ENCODE results near the gene SP140L. TPM values are rescaled to one million over a fixed set of nuclear protein-coding genes. Genes with fewer than 3 reads are reported as not detected.
"Not testable (repeated sequence)": the region's sequence is repeated elsewhere in the genome, so short reads cannot be mapped to it uniquely, and the experiment has no call there.

SP140L gene
- 1 to 10 TPM in 1 of 2 donors, under 1 TPM in 1; 0.82 to 2.9 TPM for total RNA-seq
- polyA plus RNA-seq (2013, experiment 1 of 2), result 2.5 TPM
- polyA plus RNA-seq (2013, experiment 2 of 2), result 1.1 TPM
- long read RNA-seq, experiment 1, partial matches to known transcripts, result 0 of 1 reads
- long read RNA-seq, experiment 1, other reads (novel, unspliced or antisense), result 1 of 1 reads
- long read RNA-seq, experiment 2, partial matches to known transcripts, result 0 of 3 reads
- long read RNA-seq, experiment 2, other reads (novel, unspliced or antisense), result 3 of 3 reads
- long read RNA-seq, experiment 3, partial matches to known transcripts, result 0 of 6 reads
- long read RNA-seq, experiment 3, other reads (novel, unspliced or antisense), result 6 of 6 reads
- long read RNA-seq, experiment 4, partial matches to known transcripts, result 0 of 1 reads
- long read RNA-seq, experiment 4, other reads (novel, unspliced or antisense), result 1 of 1 reads

GRCh38 chr2:230326453-230327417 is at the start of gene SP140L:
SP140L (plus strand) TSS chr2:230327193; CDS start chr2:230327270, 77 bp downstream.
- H3K9me3 ChIP-seq (ENCODE audit: control insufficient read depth, low read length), result peaks cover 13% of the 10 kb centered on the region
- Mint-ChIP-seq H3K27ac (peak within 1 kb of the TSS; percentile 46), H3K4me3 (no peak within 1 kb of the TSS), H3K4me1 (peaks cover 9% of the 10 kb centered on the region), H3K36me3 (ENCODE audit: low read depth) (peaks cover 4% of the 10 kb centered on the region), H3K27me3 (ENCODE audit: insufficient read depth) (peaks cover 10% of the 10 kb centered on the region), H3K9me3 (peaks cover 27% of the 10 kb centered on the region)
- no peak within 1 kb of the TSS for H3K27ac ChIP-seq (ENCODE audit: low read depth, low read length)
- H3K36me3 ChIP-seq (ENCODE audit: control insufficient read depth, insufficient read depth, low read length), result no peaks in the 10 kb centered on the region
- no peak within 1 kb of the TSS for H3K4me3 ChIP-seq (ENCODE audit: low read length)
- peak; percentile 79 for DNase-seq
- no peak within 1 kb of the TSS for H3K9ac ChIP-seq (ENCODE audit: extremely low read depth, low read length, poor library complexity, severe bottlenecking)
- peaks cover 4% of the 10 kb centered on the region for H3K4me1 ChIP-seq (ENCODE audit: control insufficient read depth, insufficient read depth, low read length)
- 62% methylated on average over 11 of the region's 11 CpGs; no CpG with 5 or more reads in 1 of the 2 experiments for WGBS, 2 experiments (ENCODE audit: insufficient coverage in 1 of 2, insufficient read length in 1 of 2)
- no peaks in the 10 kb centered on the region for H3K27me3 ChIP-seq (ENCODE audit: control insufficient read depth, insufficient read depth, low read length, poor library complexity, severe bottlenecking)
- TF ChIP-seq CTCF (conservative IDR thresholded peaks at IDR 0.05), result no peak

GRCh38 chr2:230282936-230283335 is 44.1 kb upstream of the SP140L start:
- Histone ChIP-seq H3K9me3 (ENCODE audit: control insufficient read depth, low read length) (no peaks in the 10 kb centered on the region), H3K9ac (ENCODE audit: extremely low read depth, low read length, poor library complexity, severe bottlenecking) (no peak overlapping the region), H3K36me3 (ENCODE audit: control insufficient read depth, insufficient read depth, low read length) (no peaks in the 10 kb centered on the region), H3K4me1 (ENCODE audit: control insufficient read depth, insufficient read depth, low read length) (no peaks in the 10 kb centered on the region), H3K4me3 (ENCODE audit: low read length) (no peak overlapping the region), H3K27ac (ENCODE audit: low read depth, low read length) (no peak overlapping the region), H3K27me3 (ENCODE audit: control insufficient read depth, insufficient read depth, low read length, poor library complexity, severe bottlenecking) (no peaks in the 10 kb centered on the region)
- TF ChIP-seq CTCF (conservative IDR thresholded peaks at IDR 0.05), result no peak
- Mint-ChIP-seq H3K27me3 (ENCODE audit: insufficient read depth) (no peaks in the 10 kb centered on the region), H3K9me3 (no peaks in the 10 kb centered on the region), H3K36me3 (ENCODE audit: low read depth) (no peaks in the 10 kb centered on the region), H3K27ac (no peak overlapping the region), H3K4me3 (no peak overlapping the region), H3K4me1 (no peaks in the 10 kb centered on the region)
- DNase-seq, result no peak
- 100% methylated on average over 2 of the region's 2 CpGs for WGBS, 2 experiments (ENCODE audit: insufficient coverage in 1 of 2, insufficient read length in 1 of 2)

- Mint-ChIP-seq H3K4me3 (no peak overlapping the region), H3K4me1 (no peaks in the 10 kb centered on the region), H3K27me3 (ENCODE audit: insufficient read depth) (no peaks in the 10 kb centered on the region), H3K9me3 (peaks cover 5% of the 10 kb centered on the region), H3K36me3 (ENCODE audit: low read depth) (no peaks in the 10 kb centered on the region), H3K27ac (no peak overlapping the region)
- Histone ChIP-seq H3K9me3 (ENCODE audit: control insufficient read depth, low read length) (no peaks in the 10 kb centered on the region), H3K36me3 (ENCODE audit: control insufficient read depth, insufficient read depth, low read length) (no peaks in the 10 kb centered on the region), H3K27me3 (ENCODE audit: control insufficient read depth, insufficient read depth, low read length, poor library complexity, severe bottlenecking) (no peaks in the 10 kb centered on the region), H3K4me3 (ENCODE audit: low read length) (no peak overlapping the region), H3K4me1 (ENCODE audit: control insufficient read depth, insufficient read depth, low read length) (no peaks in the 10 kb centered on the region), H3K27ac (ENCODE audit: low read depth, low read length) (no peak overlapping the region), H3K9ac (ENCODE audit: extremely low read depth, low read length, poor library complexity, severe bottlenecking) (no peak overlapping the region)
- TF ChIP-seq CTCF (conservative IDR thresholded peaks at IDR 0.05), result no peak
- DNase-seq, result no peak
- 82 to 87% methylated on average over 2 to 3 of the region's 3 CpGs for WGBS, 2 experiments (ENCODE audit: insufficient coverage in 1 of 2, insufficient read length in 1 of 2)
Measured at GRCh38 chr2:230286048-230286447, 40.9 kb upstream of the SP140L start.

- not testable (repeated sequence) for H3K9me3 ChIP-seq (ENCODE audit: control insufficient read depth, low read length); H3K27ac Mint-ChIP-seq; H3K4me1 ChIP-seq (ENCODE audit: control insufficient read depth, insufficient read depth, low read length); H3K27me3 ChIP-seq (ENCODE audit: control insufficient read depth, insufficient read depth, low read length, poor library complexity, severe bottlenecking); H3K36me3 ChIP-seq (ENCODE audit: control insufficient read depth, insufficient read depth, low read length); H3K9me3 Mint-ChIP-seq; H3K36me3 Mint-ChIP-seq (ENCODE audit: low read depth); H3K9ac ChIP-seq (ENCODE audit: extremely low read depth, low read length, poor library complexity, severe bottlenecking); H3K4me3 ChIP-seq (ENCODE audit: low read length); H3K4me1 Mint-ChIP-seq; H3K4me3 Mint-ChIP-seq; H3K27ac ChIP-seq (ENCODE audit: low read depth, low read length); H3K27me3 Mint-ChIP-seq (ENCODE audit: insufficient read depth)
- DNase-seq, result peak; percentile 68
- 82 to 86% methylated on average over 1 to 4 of the region's 4 CpGs for WGBS, 2 experiments (ENCODE audit: insufficient coverage in 1 of 2, insufficient read length in 1 of 2)
Measured at GRCh38 chr2:230289311-230289710, 37.7 kb upstream of the SP140L start.
